ENCODE measurements around the gene SLC35F6.
"Not testable (repeated sequence)": the region's sequence is repeated elsewhere in the genome, so short reads cannot be mapped to it uniquely, and the experiment has no call there.

Gene SLC35F6

DNA sequence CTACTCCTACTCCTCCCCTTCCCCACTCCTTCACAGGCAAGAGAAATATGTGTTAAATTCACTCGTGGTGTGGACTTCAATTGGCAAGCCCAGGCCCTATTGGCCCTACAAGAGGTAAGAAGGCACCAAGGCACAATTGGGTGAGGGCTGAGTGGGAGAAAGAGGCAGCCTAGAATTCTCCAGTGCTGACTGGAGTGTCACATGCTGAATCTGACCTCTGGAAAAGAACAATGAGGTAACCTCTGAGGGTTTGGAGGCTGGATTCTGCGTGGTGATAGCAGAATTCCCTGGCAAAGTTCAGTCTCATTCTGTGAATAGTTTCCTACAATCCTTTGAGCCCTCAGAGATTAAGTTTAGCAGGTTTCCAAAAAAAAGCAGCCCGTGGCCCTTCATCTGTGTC, 28.6 kb downstream of the SLC35F6 start:
- Histone ChIP-seq H3K27me3 (replicated peaks; ENCODE audit: insufficient read depth, low read length) (no peaks in the 10 kb centered on the region), H3K9me2 (replicated peaks; ENCODE audit: insufficient read depth, low read length) (no peaks in the 10 kb centered on the region), H3K79me2 (ENCODE audit: low read length) (peaks cover 28% of the 10 kb centered on the region), H3K9me3 (replicated peaks; ENCODE audit: insufficient read depth, low read length) (no peaks in the 10 kb centered on the region), H3K27ac (ENCODE audit: low read length) (no peak overlapping the region), H3K9ac (ENCODE audit: low read length) (no peak overlapping the region), H3K4me1 (ENCODE audit: low read length) (no peaks in the 10 kb centered on the region), H2AFZ (ENCODE audit: low read length) (no peak overlapping the region), H4K20me1 (ENCODE audit: insufficient read depth, low read length) (no peaks in the 10 kb centered on the region), H3F3A (ENCODE audit: insufficient read depth, low read length) (no peaks in the 10 kb centered on the region), H3K4me3 (ENCODE audit: low read length) (no peak overlapping the region), H3K36me3 (replicated peaks; ENCODE audit: insufficient read depth, low read length) (0 out of 2 replicates have a peak, but pooled peaks cover 8% of the 10 kb centered on the region), H3K4me2 (ENCODE audit: low read depth, low read length) (no peak overlapping the region)
- TF ChIP-seq EZH2 (optimal IDR thresholded peaks at IDR 0.05; ENCODE audit: low read depth, low read length) (no peak), EZH2phosphoT487 (IDR thresholded peaks at IDR 0.05; ENCODE audit: low read length) (no peak)
- TF ChIP-seq, protein P1, sequence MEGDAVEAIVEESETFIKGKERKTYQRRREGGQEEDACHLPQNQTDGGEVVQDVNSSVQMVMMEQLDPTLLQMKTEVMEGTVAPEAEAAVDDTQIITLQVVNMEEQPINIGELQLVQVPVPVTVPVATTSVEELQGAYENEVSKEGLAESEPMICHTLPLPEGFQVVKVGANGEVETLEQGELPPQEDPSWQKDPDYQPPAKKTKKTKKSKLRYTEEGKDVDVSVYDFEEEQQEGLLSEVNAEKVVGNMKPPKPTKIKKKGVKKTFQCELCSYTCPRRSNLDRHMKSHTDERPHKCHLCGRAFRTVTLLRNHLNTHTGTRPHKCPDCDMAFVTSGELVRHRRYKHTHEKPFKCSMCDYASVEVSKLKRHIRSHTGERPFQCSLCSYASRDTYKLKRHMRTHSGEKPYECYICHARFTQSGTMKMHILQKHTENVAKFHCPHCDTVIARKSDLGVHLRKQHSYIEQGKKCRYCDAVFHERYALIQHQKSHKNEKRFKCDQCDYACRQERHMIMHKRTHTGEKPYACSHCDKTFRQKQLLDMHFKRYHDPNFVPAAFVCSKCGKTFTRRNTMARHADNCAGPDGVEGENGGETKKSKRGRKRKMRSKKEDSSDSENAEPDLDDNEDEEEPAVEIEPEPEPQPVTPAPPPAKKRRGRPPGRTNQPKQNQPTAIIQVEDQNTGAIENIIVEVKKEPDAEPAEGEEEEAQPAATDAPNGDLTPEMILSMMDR (IDR thresholded peaks at IDR 0.05; ENCODE audit: low read length): no peak
- no peak for DNase-seq

DNA sequence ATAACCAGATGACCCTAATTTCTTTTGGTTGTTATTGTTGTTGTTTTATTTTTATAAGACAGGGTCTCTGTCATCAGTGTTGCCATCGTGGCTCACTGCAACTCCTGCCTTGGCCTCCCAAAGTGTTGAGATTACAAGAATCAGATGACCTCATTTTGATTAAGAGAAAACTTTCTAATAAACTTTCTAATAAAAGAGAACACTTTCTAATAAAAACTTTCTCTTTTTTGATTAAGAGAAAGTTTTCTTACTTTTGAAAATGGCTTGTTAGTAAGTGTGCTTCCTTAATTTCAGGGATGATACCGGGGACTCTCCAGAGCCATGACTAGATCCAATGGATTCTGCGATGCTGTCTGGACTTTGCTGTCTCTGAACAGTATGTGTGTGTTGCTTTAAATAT, 29.4 kb downstream of the SLC35F6 start:
- Histone ChIP-seq H3K4me1 (ENCODE audit: low read length) (no peaks in the 10 kb centered on the region), H3K9me3 (replicated peaks; ENCODE audit: insufficient read depth, low read length) (no peaks in the 10 kb centered on the region), H3K4me3 (ENCODE audit: low read length) (no peak overlapping the region), H3F3A (ENCODE audit: insufficient read depth, low read length) (no peaks in the 10 kb centered on the region), H3K9me2 (replicated peaks; ENCODE audit: insufficient read depth, low read length) (no peaks in the 10 kb centered on the region), H3K36me3 (replicated peaks; ENCODE audit: insufficient read depth, low read length) (0 out of 2 replicates have a peak, but pooled peaks cover 8% of the 10 kb centered on the region), H3K4me2 (ENCODE audit: low read depth, low read length) (no peak overlapping the region), H3K79me2 (ENCODE audit: low read length) (peaks cover 20% of the 10 kb centered on the region), H3K27ac (ENCODE audit: low read length) (no peak overlapping the region), H2AFZ (ENCODE audit: low read length) (no peak overlapping the region), H3K9ac (ENCODE audit: low read length) (no peak overlapping the region), H3K27me3 (replicated peaks; ENCODE audit: insufficient read depth, low read length) (no peaks in the 10 kb centered on the region), H4K20me1 (ENCODE audit: insufficient read depth, low read length) (no peaks in the 10 kb centered on the region)
- no peak for DNase-seq
- TF ChIP-seq EZH2phosphoT487 (IDR thresholded peaks at IDR 0.05; ENCODE audit: low read length) (no peak), EZH2 (optimal IDR thresholded peaks at IDR 0.05; ENCODE audit: low read depth, low read length) (no peak)
- TF ChIP-seq, protein P1 (IDR thresholded peaks at IDR 0.05; ENCODE audit: low read length): no peak

DNA sequence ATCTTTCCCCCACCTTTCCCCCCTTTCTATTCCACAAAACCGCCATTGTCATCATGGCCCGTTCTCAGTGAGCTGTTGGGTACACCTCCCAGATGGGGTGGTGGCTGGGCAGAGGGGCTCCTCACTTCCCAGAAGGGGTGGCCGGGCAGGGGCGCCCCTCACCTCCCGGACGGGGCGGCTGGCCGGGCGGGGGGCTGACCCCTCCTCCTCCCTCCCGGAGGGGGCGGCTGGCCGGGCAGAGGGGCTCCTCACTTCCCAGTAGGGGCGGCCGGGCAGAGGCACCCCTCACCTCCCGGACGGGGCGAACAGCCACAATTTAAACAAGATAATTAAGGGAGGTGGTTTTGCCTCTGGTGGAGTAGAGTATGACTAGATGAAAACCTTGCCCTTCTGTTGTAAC, 31.1 kb downstream of the SLC35F6 start:
- not testable (repeated sequence) for H3K9me2 ChIP-seq (replicated peaks; ENCODE audit: insufficient read depth, low read length); H3K9me3 ChIP-seq (replicated peaks; ENCODE audit: insufficient read depth, low read length); H3K4me1 ChIP-seq (ENCODE audit: low read length); DNase-seq; H3K27ac ChIP-seq (ENCODE audit: low read length); H3K27me3 ChIP-seq (replicated peaks; ENCODE audit: insufficient read depth, low read length); H2AFZ ChIP-seq (ENCODE audit: low read length); H3K79me2 ChIP-seq (ENCODE audit: low read length); H3K9ac ChIP-seq (ENCODE audit: low read length); H3F3A ChIP-seq (ENCODE audit: insufficient read depth, low read length); H3K36me3 ChIP-seq (replicated peaks; ENCODE audit: insufficient read depth, low read length); H3K4me2 ChIP-seq (ENCODE audit: low read depth, low read length); H3K4me3 ChIP-seq (ENCODE audit: low read length); H4K20me1 ChIP-seq (ENCODE audit: insufficient read depth, low read length)

DNA sequence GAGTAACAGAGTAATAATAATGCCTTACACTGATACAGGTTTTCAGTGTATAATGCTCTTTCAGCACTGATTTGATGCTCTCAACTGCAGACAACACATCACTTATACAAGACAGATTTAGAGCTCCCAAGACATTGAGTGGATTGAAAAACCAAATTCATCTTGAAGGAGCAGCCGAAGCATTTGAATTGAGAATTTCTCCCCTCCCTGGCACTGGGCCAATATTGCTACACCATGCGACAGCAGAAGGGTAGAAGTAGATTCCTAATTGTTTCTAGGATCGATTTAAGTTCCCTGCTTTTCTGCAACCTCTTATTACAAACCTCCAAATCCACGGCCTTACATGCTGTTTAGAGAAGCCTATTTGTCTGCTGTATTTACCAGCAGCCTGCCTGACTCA, 37.2 kb downstream of the SLC35F6 start:
- Histone ChIP-seq H3F3A (ENCODE audit: insufficient read depth, low read length) (no peaks in the 10 kb centered on the region), H3K27ac (ENCODE audit: low read length) (no peak overlapping the region), H3K9me2 (replicated peaks; ENCODE audit: insufficient read depth, low read length) (no peaks in the 10 kb centered on the region), H3K27me3 (replicated peaks; ENCODE audit: insufficient read depth, low read length) (no peaks in the 10 kb centered on the region), H3K4me3 (ENCODE audit: low read length) (no peak overlapping the region), H3K9me3 (replicated peaks; ENCODE audit: insufficient read depth, low read length) (no peaks in the 10 kb centered on the region), H3K4me1 (ENCODE audit: low read length) (no peaks in the 10 kb centered on the region), H3K9ac (ENCODE audit: low read length) (no peak overlapping the region), H3K79me2 (ENCODE audit: low read length) (no peaks in the 10 kb centered on the region), H3K4me2 (ENCODE audit: low read depth, low read length) (no peak overlapping the region), H2AFZ (ENCODE audit: low read length) (no peak overlapping the region), H3K36me3 (replicated peaks; ENCODE audit: insufficient read depth, low read length) (no peaks in the 10 kb centered on the region), H4K20me1 (ENCODE audit: insufficient read depth, low read length) (no peaks in the 10 kb centered on the region)
- no peak for TF ChIP-seq EZH2phosphoT487 (IDR thresholded peaks at IDR 0.05; ENCODE audit: low read length)
- no peak for TF ChIP-seq EZH2 (optimal IDR thresholded peaks at IDR 0.05; ENCODE audit: low read depth, low read length)
- TF ChIP-seq, protein P1 (IDR thresholded peaks at IDR 0.05; ENCODE audit: low read length): no peak
- no peak for DNase-seq

Measured in MM.1S (cell line).